HG03097 (cell line): Measurements from ENCODE around the gene DDTL.
"Not testable (repeated sequence)": the region's sequence is repeated elsewhere in the genome, so short reads cannot be mapped to it uniquely, and the experiment has no call there.

Experiments used
- ATAC-seq: cut with Tn5 transposase; IDR thresholded peaks from one replicate; pipeline ENCODE4 v1.9.1; 2021; ENCODE audit not compliant: unreplicated experiment, low FRiP score

DDTL gene

GRCh38 chr22:23969071-23969470 is 2.4 kb downstream of the DDTL start:
- ATAC-seq: no peak

GRCh38 chr22:23970201-23970641 is 3.5 kb downstream of the DDTL start:
- no peak for ATAC-seq

GRCh38 chr22:23970816-23971486 is 4.3 kb downstream of the DDTL start:
- ATAC-seq: no peak

- not testable (repeated sequence) for ATAC-seq
These were observed 5.2 kb downstream of the DDTL start for GRCh38 chr22:23971927-23972326.

GRCh38 chr22:23974345-23974744 is 7.7 kb downstream of the DDTL start, which contains the start of gene DDT:
TSS of gene DDT (minus strand) at chr22:23974441. CDS start at chr22:23974414, 27 bp downstream.
- ATAC-seq: peak; percentile 80

- peak; percentile 16 for ATAC-seq
These were observed 8.2 kb downstream of the DDTL start for GRCh38 chr22:23974836-23975352.

- not testable (repeated sequence) for ATAC-seq
These were observed 10.6 kb downstream of the DDTL start for GRCh38 chr22:23977304-23977703.

GRCh38 chr22:23979557-23980240 is 13.0 kb downstream of the DDTL start, which contains the start of gene GSTT2:
TSS of gene GSTT2 (plus strand) at chr22:23980134.
- not testable (repeated sequence) for ATAC-seq

- not testable (repeated sequence) for ATAC-seq
These were observed 13.9 kb downstream of the DDTL start for GRCh38 chr22:23980567-23980966.

- ATAC-seq: no peak
These were observed 17.7 kb downstream of the DDTL start for GRCh38 chr22:23984430-23984829.

GRCh38 chr22:23986089-23986488 is 19.4 kb downstream of the DDTL start:
- not testable (repeated sequence) for ATAC-seq

- ATAC-seq: not testable (repeated sequence)
These were observed 20.0 kb downstream of the DDTL start for GRCh38 chr22:23986538-23987178.

GRCh38 chr22:23989583-23990244 is 23.0 kb downstream of the DDTL start:
- ATAC-seq: not testable (repeated sequence)

GRCh38 chr22:23993080-23993479 is 26.4 kb downstream of the DDTL start:
- ATAC-seq: not testable (repeated sequence)

- ATAC-seq: not testable (repeated sequence)
These were observed 27.0 kb downstream of the DDTL start for GRCh38 chr22:23993581-23994177.

GRCh38 chr22:23997092-23997491 is 30.4 kb downstream of the DDTL start:
- no peak for ATAC-seq

- not testable (repeated sequence) for ATAC-seq
These were observed 33.1 kb downstream of the DDTL start for GRCh38 chr22:23999779-24000178.

GRCh38 chr22:24001314-24001713 is 34.6 kb downstream of the DDTL start:
- no peak for ATAC-seq

GRCh38 chr22:24002272-24002671 is 35.6 kb downstream of the DDTL start:
- ATAC-seq: no peak

- ATAC-seq: no peak
These were observed 36.2 kb downstream of the DDTL start for GRCh38 chr22:24002851-24003250.
